ENCODE measurements around the gene MAN1A1.

MAN1A1 gene

GRCh38 chr6:119325559-119326265 lies 23.8 kb downstream of the MAN1A1 start:
- no peak for DNase-seq (ENCODE audit: low spot score)

GRCh38 chr6:119324718-119325117 lies 24.8 kb downstream of the MAN1A1 start:
- no peak for DNase-seq (ENCODE audit: low spot score)

- DNase-seq (ENCODE audit: low spot score): no peak
Observed at GRCh38 chr6:119323931-119324330, 25.6 kb downstream of the MAN1A1 start.

GRCh38 chr6:119323478-119323877 lies 26.1 kb downstream of the MAN1A1 start:
- DNase-seq (ENCODE audit: low spot score): no peak

- DNase-seq (ENCODE audit: low spot score): no peak
Observed at GRCh38 chr6:119322715-119323350, 26.7 kb downstream of the MAN1A1 start.

- DNase-seq (ENCODE audit: low spot score): no peak
Observed at GRCh38 chr6:119322034-119322433, 27.5 kb downstream of the MAN1A1 start.

- DNase-seq (ENCODE audit: low spot score): no peak
Observed at GRCh38 chr6:119319694-119320093, 29.9 kb downstream of the MAN1A1 start.

- no peak for DNase-seq (ENCODE audit: low spot score)
Observed at GRCh38 chr6:119318730-119319129, 30.8 kb downstream of the MAN1A1 start.

- DNase-seq (ENCODE audit: low spot score): no peak
Observed at GRCh38 chr6:119318176-119318575, 31.4 kb downstream of the MAN1A1 start.

GRCh38 chr6:119317007-119317406 lies 32.6 kb downstream of the MAN1A1 start:
- no peak for DNase-seq (ENCODE audit: low spot score)

- no peak for DNase-seq (ENCODE audit: low spot score)
Observed at GRCh38 chr6:119314885-119315272, 34.7 kb downstream of the MAN1A1 start.

GRCh38 chr6:119313937-119314884 lies 35.4 kb downstream of the MAN1A1 start:
- DNase-seq (ENCODE audit: low spot score): no peak

- DNase-seq (ENCODE audit: low spot score): no peak
Observed at GRCh38 chr6:119312875-119313338, 36.7 kb downstream of the MAN1A1 start.

GRCh38 chr6:119312441-119312840 lies 37.1 kb downstream of the MAN1A1 start:
- DNase-seq (ENCODE audit: low spot score): no peak

GRCh38 chr6:119311514-119312142 lies 37.9 kb downstream of the MAN1A1 start:
- DNase-seq (ENCODE audit: low spot score): no peak

- DNase-seq (ENCODE audit: low spot score): no peak
Observed at GRCh38 chr6:119310486-119311036, 39.0 kb downstream of the MAN1A1 start.

- no peak for DNase-seq (ENCODE audit: low spot score)
Observed at GRCh38 chr6:119308991-119309657, 40.4 kb downstream of the MAN1A1 start.

- DNase-seq (ENCODE audit: low spot score): no peak
Observed at GRCh38 chr6:119308048-119308570, 41.5 kb downstream of the MAN1A1 start.

- DNase-seq (ENCODE audit: low spot score): no peak
Observed at GRCh38 chr6:119307056-119307455, 42.5 kb downstream of the MAN1A1 start.

- DNase-seq (ENCODE audit: low spot score): no peak
Observed at GRCh38 chr6:119306396-119306968, 43.1 kb downstream of the MAN1A1 start.

All from iPS-NIHi11 (cell line).